Tibial artery (tissue), 4 donors: ENCODE results near the gene TENM3.

ENCODE experiments used
- DNase-seq, 2 donors: peaks; one replicate each; pipeline ENCODE4 v3.0.0-alpha.2; 2019
- H3K27ac ChIP-seq, 2 donors: fragments of 200-600 bp; sonication (generic) in 1 of 2; 1 replicate in 1 of 2; 2 replicates in 1 of 2; pipeline ENCODE4 v1.5.1; 2018 to 2019; ENCODE audit warnings: mild to moderate bottlenecking in 1 of 2
- H3K27me3 ChIP-seq, 2 donors: fragments of 200-600 bp; sonication (generic) in 1 of 2; one replicate each; pipeline versions ENCODE4 v1.5.1 to v1.6.0; 2016 to 2019
- H3K36me3 ChIP-seq, 3 donors: fragments of 200-600 bp; sonication (generic) in 2 of 3; one replicate each; pipeline ENCODE4 v1.5.1; 2016 to 2019; ENCODE audit warnings: mild to moderate bottlenecking in 2 of 3
- H3K4me1 ChIP-seq, 4 donors: fragments of 200-600 bp; sonication (generic) in 2 of 4; 1 replicate in 3 of 4; 2 replicates in 1 of 4; pipeline ENCODE4 v1.5.1; 2016 to 2019
- H3K4me3 ChIP-seq, 2 donors: fragments of 200-600 bp; sonication (generic) in 1 of 2; 1 replicate in 1 of 2; 2 replicates in 1 of 2; pipeline ENCODE4 v1.5.1; 2018 to 2019; ENCODE audit warnings: mild to moderate bottlenecking in 2 of 2
- H3K9me3 ChIP-seq, 3 donors: fragments of 200-600 bp; sonication (generic) in 1 of 3; one replicate each; pipeline ENCODE4 v1.5.1; 2016 to 2019
- intact Hi-C: fragments of 100-400 bp; cut with DNase I; formaldehyde crosslinking; loops from one replicate; pipeline ENCODE4 v1.15.0; 2023; ENCODE audit warnings: low total_unique reads
- TF ChIP-seq, protein P1 (sequence below), 2 experiments: fragments of 200-600 bp in 1 of 2; fragments of 450-650 bp in 1 of 2; IDR thresholded peaks; one replicate each; pipeline ENCODE4 v1.5.1; 2017 to 2019; ENCODE audit warnings: antibody characterized with exemption in 2 of 2, mild to moderate bottlenecking in 1 of 2, moderate library complexity in 1 of 2

The TENM3 gene

DNA sequence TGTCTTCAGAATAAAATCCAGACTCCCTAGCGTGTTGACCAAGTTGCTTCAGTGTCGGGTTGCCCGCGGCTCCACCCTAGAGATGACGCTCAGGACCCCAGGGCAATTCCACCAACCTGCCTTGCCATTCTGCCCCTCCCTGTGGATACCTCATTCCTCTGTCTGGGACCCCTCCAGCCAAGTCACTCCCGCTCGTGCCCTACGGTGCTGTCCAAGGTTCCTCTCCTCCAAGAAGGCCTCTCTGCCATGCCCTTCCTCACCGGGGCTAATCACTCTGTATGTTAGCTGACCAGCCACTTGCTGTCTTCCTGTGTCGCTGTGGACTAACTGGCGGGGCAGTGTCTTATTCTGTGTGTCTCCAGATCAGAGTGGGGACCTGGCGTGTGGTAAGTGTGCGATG, 46.6 kb downstream of the TENM3 start:
- H3K4me3 ChIP-seq = no peak overlapping the region
- DNase-seq = no peak
- H3K27me3 ChIP-seq = no peaks in the 10 kb centered on the region
- no peaks in the 10 kb centered on the region for H3K36me3 ChIP-seq
- TF ChIP-seq, protein P1, sequence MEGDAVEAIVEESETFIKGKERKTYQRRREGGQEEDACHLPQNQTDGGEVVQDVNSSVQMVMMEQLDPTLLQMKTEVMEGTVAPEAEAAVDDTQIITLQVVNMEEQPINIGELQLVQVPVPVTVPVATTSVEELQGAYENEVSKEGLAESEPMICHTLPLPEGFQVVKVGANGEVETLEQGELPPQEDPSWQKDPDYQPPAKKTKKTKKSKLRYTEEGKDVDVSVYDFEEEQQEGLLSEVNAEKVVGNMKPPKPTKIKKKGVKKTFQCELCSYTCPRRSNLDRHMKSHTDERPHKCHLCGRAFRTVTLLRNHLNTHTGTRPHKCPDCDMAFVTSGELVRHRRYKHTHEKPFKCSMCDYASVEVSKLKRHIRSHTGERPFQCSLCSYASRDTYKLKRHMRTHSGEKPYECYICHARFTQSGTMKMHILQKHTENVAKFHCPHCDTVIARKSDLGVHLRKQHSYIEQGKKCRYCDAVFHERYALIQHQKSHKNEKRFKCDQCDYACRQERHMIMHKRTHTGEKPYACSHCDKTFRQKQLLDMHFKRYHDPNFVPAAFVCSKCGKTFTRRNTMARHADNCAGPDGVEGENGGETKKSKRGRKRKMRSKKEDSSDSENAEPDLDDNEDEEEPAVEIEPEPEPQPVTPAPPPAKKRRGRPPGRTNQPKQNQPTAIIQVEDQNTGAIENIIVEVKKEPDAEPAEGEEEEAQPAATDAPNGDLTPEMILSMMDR (IDR thresholded peaks at IDR 0.05) = no peak
- intact Hi-C loops = no loop called here
- H3K9me3 ChIP-seq = no peaks in the 10 kb centered on the region
- H3K27ac ChIP-seq = no peak overlapping the region
- no peaks in the 10 kb centered on the region for H3K4me1 ChIP-seq

- intact Hi-C loops = no loop called here
- no peaks in the 10 kb centered on the region for H3K4me1 ChIP-seq
- DNase-seq = no peak
- H3K27me3 ChIP-seq = no peaks in the 10 kb centered on the region
- TF ChIP-seq, protein P1 (IDR thresholded peaks at IDR 0.05) = no peak
- H3K4me3 ChIP-seq = no peak overlapping the region
- no peak overlapping the region for H3K27ac ChIP-seq
- H3K9me3 ChIP-seq = no peaks in the 10 kb centered on the region
- H3K36me3 ChIP-seq = no peaks in the 10 kb centered on the region
Measured at GRCh38 chr4:182291175-182291574, 48.0 kb downstream of the TENM3 start.

- no peak for DNase-seq
- H3K4me3 ChIP-seq = no peak overlapping the region
- TF ChIP-seq, protein P1 (IDR thresholded peaks at IDR 0.05) = no peak
- H3K27me3 ChIP-seq = no peaks in the 10 kb centered on the region
- no peaks in the 10 kb centered on the region for H3K36me3 ChIP-seq
- H3K9me3 ChIP-seq = no peaks in the 10 kb centered on the region
- H3K27ac ChIP-seq = no peak overlapping the region
- intact Hi-C loops = no loop called here
- no peaks in the 10 kb centered on the region for H3K4me1 ChIP-seq
Measured at GRCh38 chr4:182291597-182292270, 48.5 kb downstream of the TENM3 start.

DNA sequence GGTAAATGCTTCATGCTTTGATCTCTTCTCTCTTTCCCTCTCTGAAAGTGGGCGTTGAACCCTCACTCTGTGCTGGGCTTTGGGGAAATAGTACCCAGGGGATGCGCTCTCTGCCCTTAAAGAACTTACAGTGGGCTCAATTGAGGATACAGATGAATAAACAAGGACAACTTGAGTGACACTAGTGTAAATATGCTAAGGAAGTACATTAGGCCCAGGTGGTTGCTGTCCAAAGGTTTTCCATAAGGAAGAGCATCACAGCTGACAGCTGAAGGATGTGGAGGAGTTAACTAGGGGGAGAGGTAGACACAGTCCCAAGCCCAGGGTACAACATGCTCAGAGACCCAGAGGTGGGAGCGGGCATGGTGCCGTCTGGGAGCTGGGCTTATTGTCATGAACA, 49.4 kb downstream of the TENM3 start:
- DNase-seq = no peak
- TF ChIP-seq, protein P1 (IDR thresholded peaks at IDR 0.05) = no peak
- no peak overlapping the region for H3K27ac ChIP-seq

GRCh38 chr4:182293691-182294255, 50.6 kb downstream of the TENM3 start:
- H3K4me3 ChIP-seq = no peak overlapping the region
- no peaks in the 10 kb centered on the region for H3K36me3 ChIP-seq
- H3K27me3 ChIP-seq = no peaks in the 10 kb centered on the region
- H3K9me3 ChIP-seq = no peaks in the 10 kb centered on the region
- no peak for DNase-seq
- intact Hi-C loops = no loop called here
- TF ChIP-seq, protein P1 (IDR thresholded peaks at IDR 0.05) = no peak
- H3K27ac ChIP-seq = no peak overlapping the region
- H3K4me1 ChIP-seq = no peaks in the 10 kb centered on the region

More for the DNA sequence above, 49.4 kb downstream of the TENM3 start:
- H3K4me1 ChIP-seq = no peaks in the 10 kb centered on the region
- intact Hi-C loops = no loop called here
- no peak overlapping the region for H3K4me3 ChIP-seq
- no peaks in the 10 kb centered on the region for H3K27me3 ChIP-seq
- H3K36me3 ChIP-seq = no peaks in the 10 kb centered on the region
- H3K9me3 ChIP-seq = no peaks in the 10 kb centered on the region
